ENCODE results near the gene SMCR8. TPM values are rescaled to one million over a fixed set of nuclear protein-coding genes. Genes with fewer than 3 reads are reported as not detected.

The SMCR8 gene
- total RNA-seq, 3 donors from 2014 or later, result 20.1 to 24.1 (median 21.9) TPM

- Histone ChIP-seq H3K36me3 (ENCODE audit: low read depth) (no peaks in the 10 kb centered on the region), H3K9me3 (no peaks in the 10 kb centered on the region), H3K4me1 (ENCODE audit: low read depth) (peaks cover 56% of the 10 kb centered on the region), H3K4me3 (peak overlapping the region; percentile 85)
- no peak for TF ChIP-seq CTCF (IDR thresholded peaks at IDR 0.05)
- intact Hi-C loops (cut with DNase I, micrococcal nuclease), result no loop called here
- ATAC-seq (peak; percentile 9), DNase-seq (peak in 2 of 3 donors; percentile 40 to 58)
These were observed 449 bp downstream of the SMCR8 start for GRCh38 chr17:18315562-18315922.

DNA sequence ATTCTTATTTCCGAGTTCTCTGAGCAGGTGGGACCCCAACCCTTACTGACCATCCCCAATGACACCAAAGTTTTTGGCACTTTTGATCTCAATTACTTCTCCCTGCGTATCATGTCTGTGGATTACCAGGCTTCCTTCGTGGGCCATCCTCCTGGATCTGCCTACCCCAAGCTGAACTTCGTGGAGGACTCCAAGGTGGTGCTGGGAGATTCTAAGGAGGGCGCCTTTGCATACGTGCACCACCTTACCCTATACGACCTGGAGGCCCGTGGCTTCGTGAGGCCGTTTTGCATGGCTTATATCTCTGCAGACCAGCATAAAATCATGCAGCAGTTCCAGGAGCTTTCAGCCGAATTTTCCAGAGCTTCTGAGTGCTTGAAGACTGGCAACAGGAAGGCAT, 868 bp downstream of the SMCR8 start:
- no peak for DNase-seq
- intact Hi-C loops (cut with DNase I, micrococcal nuclease), result no loop called here
- no peak for ATAC-seq
- TF ChIP-seq CTCF (IDR thresholded peaks at IDR 0.05), result no peak
- Histone ChIP-seq H3K4me1 (ENCODE audit: low read depth) (peaks cover 56% of the 10 kb centered on the region), H3K4me3 (peak overlapping the region; percentile 85), H3K9me3 (no peaks in the 10 kb centered on the region), H3K36me3 (ENCODE audit: low read depth) (no peaks in the 10 kb centered on the region)

- Histone ChIP-seq H3K4me3 (no peak overlapping the region), H3K36me3 (ENCODE audit: low read depth) (peaks cover 4% of the 10 kb centered on the region), H3K4me1 (ENCODE audit: low read depth) (peaks cover 52% of the 10 kb centered on the region), H3K9me3 (no peaks in the 10 kb centered on the region)
- intact Hi-C loops (cut with DNase I, micrococcal nuclease), result no loop called here
- no peak for DNase-seq
- ATAC-seq, result no peak
- TF ChIP-seq CTCF (IDR thresholded peaks at IDR 0.05), result no peak
These were observed 3.0 kb downstream of the SMCR8 start for GRCh38 chr17:18318117-18318516.

DNA sequence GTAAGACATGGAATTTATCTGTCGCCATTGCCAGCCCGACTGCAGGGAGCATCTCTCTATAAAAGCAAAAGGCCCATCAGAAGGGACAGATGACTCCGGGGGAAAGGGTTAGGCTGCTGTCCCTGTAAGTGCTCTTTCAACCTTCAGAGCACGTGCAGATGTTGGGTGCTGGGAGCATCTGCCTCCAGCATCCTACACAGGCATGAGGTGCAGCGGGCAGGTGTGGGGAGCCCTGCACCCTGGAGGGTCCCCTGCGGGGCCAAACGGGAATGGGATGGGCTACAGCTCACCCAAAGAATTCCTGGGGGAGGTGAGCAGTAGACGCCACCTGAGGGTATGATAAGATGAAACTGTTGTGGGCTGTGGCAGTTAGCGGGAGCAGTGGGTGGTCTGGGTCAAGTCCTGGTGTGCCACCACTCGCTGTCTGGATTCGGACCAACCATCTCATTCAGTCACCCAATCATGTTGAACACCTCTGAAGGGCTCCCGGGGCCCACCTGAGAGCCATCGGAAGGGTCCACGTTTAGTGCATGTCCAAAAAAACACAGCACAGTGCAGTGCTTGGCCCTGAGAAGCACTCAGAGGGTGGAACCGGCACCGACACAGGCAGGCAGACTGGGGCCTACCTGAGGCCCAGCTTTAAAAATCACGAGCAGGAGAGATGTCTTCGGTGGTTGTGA, 3.8 kb downstream of the SMCR8 start:
- peaks cover 7% of the 10 kb centered on the region for H3K36me3 ChIP-seq (ENCODE audit: low read depth)
- ATAC-seq (no peak), DNase-seq (no peak)
- no peak for TF ChIP-seq CTCF (IDR thresholded peaks at IDR 0.05)
- no peak overlapping the region for H3K4me3 ChIP-seq
- peaks cover 44% of the 10 kb centered on the region for H3K4me1 ChIP-seq (ENCODE audit: low read depth)
- H3K9me3 ChIP-seq, result no peaks in the 10 kb centered on the region
- intact Hi-C loops (cut with DNase I, micrococcal nuclease), result no loop called here

DNA sequence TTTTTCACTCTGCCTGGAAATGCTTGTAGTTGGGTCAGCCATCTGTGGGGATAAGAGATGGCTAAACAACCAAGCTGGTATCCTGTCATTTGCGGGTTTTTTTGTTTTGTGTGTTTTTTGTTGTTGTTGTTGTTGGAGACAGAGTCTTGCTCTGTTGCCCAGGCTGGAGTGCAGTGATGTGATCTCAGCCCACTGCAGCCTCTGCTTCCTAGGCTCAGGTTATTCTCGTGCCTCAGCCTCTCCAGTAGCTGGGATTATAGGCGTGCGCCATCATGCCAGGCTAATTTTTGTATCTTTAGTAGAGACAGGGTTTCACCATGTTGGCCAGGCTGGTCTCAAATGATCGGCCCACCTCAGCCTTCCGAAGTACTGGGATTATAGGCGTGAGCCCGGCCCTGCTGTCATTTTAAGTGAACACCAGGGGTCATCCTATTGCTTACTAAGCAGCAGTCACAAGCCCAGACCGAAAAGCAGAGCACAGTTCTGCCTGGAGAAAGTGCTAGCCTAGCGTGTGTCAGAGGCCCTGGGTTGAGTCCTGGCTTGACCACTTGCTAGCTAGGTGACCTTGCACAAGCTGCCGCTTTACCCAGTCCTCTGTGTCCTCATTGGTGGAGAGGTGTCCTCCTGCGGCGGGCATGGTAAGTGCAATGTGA, 4.6 kb downstream of the SMCR8 start:
- TF ChIP-seq CTCF (IDR thresholded peaks at IDR 0.05), result no peak
- H3K4me3 ChIP-seq, result no peak overlapping the region
- H3K4me1 ChIP-seq (ENCODE audit: low read depth), result peaks cover 42% of the 10 kb centered on the region
- H3K9me3 ChIP-seq, result no peaks in the 10 kb centered on the region
- DNase-seq, result peak in 1 of 3 donors; percentile 37
- intact Hi-C loops (cut with DNase I, micrococcal nuclease), result no loop called here
- no peak for ATAC-seq
- H3K36me3 ChIP-seq (ENCODE audit: low read depth), result peaks cover 7% of the 10 kb centered on the region

All from mucosa of descending colon (tissue), 3 donors.